Bronchial epithelial cell (primary cell): ENCODE measurements around the gene TTC3. TPM values are rescaled to one million over a fixed set of nuclear protein-coding genes. Genes with fewer than 3 reads are reported as not detected.

Experiments
- DNase-seq: peaks from one replicate; pipeline ENCODE4 v3.0.0-alpha.2; 2010; ENCODE audit warnings: low read depth
- FAIRE-seq: peaks from 2 replicates; lab custom pipeline; 2011; peaks lifted over from hg19 to GRCh38; lab: Jason Lieb, UNC
- H3K27me3 ChIP-seq: 2 replicates; pipeline ENCODE4 v1.5.1; 2011; ENCODE audit warnings: low read length; ENCODE audit not compliant: control insufficient read depth, insufficient read depth
- H3K36me3 ChIP-seq: 2 replicates; pipeline ENCODE4 v1.5.1; 2011; ENCODE audit warnings: low read length; ENCODE audit not compliant: control insufficient read depth, insufficient read depth
- H3K4me3 ChIP-seq: 2 replicates; pipeline ENCODE4 v1.5.1; 2011; ENCODE audit warnings: mild to moderate bottlenecking, low read depth, low read length, control low read depth
- CTCF ChIP-seq: IDR thresholded peaks from 2 replicates; pipeline ENCODE4 v1.5.1; 2011; ENCODE audit warnings: mild to moderate bottlenecking, moderate library complexity, low read length, control low read depth, inconsistent platforms; ENCODE audit not compliant: insufficient read depth, severe bottlenecking
- total RNA-seq: library from RNA; depleted of rRNA; stranded (reverse); fragments of >200 nt; gene quantifications from 2 replicates; pipeline ENCODE4 v1.2.1, GENCODE V29; 2014

Gene TTC3
- total RNA-seq, 1 donor from 2014 or later: 90.3 TPM

DNA sequence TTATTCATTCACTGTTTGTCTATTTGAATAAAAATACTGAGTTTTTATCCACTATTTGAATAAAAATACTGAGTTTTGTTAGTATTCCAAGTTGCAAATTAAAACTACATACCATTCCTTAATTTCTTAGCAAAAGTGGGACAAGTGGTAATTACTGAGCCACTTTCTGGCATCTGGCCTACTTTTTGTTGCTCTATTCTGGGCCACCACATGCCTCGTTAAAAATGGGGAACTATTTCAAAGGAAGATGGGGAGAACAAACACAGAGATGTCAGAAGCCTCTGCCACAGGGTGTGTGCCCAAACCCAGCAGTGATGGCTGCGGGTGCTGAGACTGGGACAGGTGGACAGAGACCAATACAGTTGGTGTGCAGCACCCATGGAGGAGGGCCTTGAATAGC, 14.8 kb upstream of the TTC3 start:
- Histone ChIP-seq H3K36me3 (no peaks in the 10 kb centered on the region), H3K4me3 (no peak overlapping the region), H3K27me3 (no peaks in the 10 kb centered on the region)
- DNase-seq (no peak), FAIRE-seq (no peak)
- TF ChIP-seq CTCF: no peak

- Histone ChIP-seq H3K27me3 (no peaks in the 10 kb centered on the region), H3K4me3 (no peak overlapping the region), H3K36me3 (no peaks in the 10 kb centered on the region)
- DNase-seq (no peak), FAIRE-seq (no peak)
- no peak for TF ChIP-seq CTCF
Measured at GRCh38 chr21:37059181-37059580, 13.9 kb upstream of the TTC3 start.

- FAIRE-seq: peak; percentile 90
- no peaks in the 10 kb centered on the region for H3K36me3 ChIP-seq
- peak; percentile 95 for DNase-seq
- peak; percentile 32 for TF ChIP-seq CTCF
- H3K27me3 ChIP-seq: no peaks in the 10 kb centered on the region
- H3K4me3 ChIP-seq: no peak overlapping the region
Measured at GRCh38 chr21:37060296-37060695, 12.8 kb upstream of the TTC3 start.

GRCh38 chr21:37061926-37062592, 11.0 kb upstream of the TTC3 start:
- TF ChIP-seq CTCF: no peak
- FAIRE-seq (no peak), DNase-seq (no peak)
- Histone ChIP-seq H3K4me3 (no peak overlapping the region), H3K27me3 (no peaks in the 10 kb centered on the region), H3K36me3 (no peaks in the 10 kb centered on the region)

GRCh38 chr21:37062593-37062935, 10.5 kb upstream of the TTC3 start:
- no peak for FAIRE-seq
- Histone ChIP-seq H3K27me3 (no peaks in the 10 kb centered on the region), H3K4me3 (no peak overlapping the region), H3K36me3 (peaks cover 1% of the 10 kb centered on the region)
- no peak for DNase-seq
- no peak for TF ChIP-seq CTCF

GRCh38 chr21:37063433-37063832, 9.6 kb upstream of the TTC3 start:
- FAIRE-seq (no peak), DNase-seq (no peak)
- no peak for TF ChIP-seq CTCF
- Histone ChIP-seq H3K4me3 (no peak overlapping the region), H3K27me3 (no peaks in the 10 kb centered on the region), H3K36me3 (peaks cover 1% of the 10 kb centered on the region)
